ACC112 (cell line): ENCODE measurements around the gene CNTN1.

Experiments used
- H2AFZ ChIP-seq: fragments of 200-600 bp; sonication (generic); one replicate; pipeline ENCODE4 v1.6.0; 2017; ENCODE audit warnings: antibody characterized with exemption, low read length; ENCODE audit not compliant: unreplicated experiment
- H3K27ac ChIP-seq: fragments of 200-600 bp; sonication (generic); 2 replicates; pipeline ENCODE4 v1.5.1; 2014; ENCODE audit warnings: low read depth, mild to moderate bottlenecking, antibody characterized with exemption, low read length, moderate library complexity
- H3K27me3 ChIP-seq: fragments of 200-600 bp; sonication (generic); 2 replicates; pipeline ENCODE4 v1.6.1; 2014; ENCODE audit warnings: mild to moderate bottlenecking, antibody characterized with exemption, low read length, moderate library complexity, mixed read lengths; ENCODE audit not compliant: insufficient read depth
- H3K36me3 ChIP-seq: fragments of 200-600 bp; sonication (generic); 2 replicates; pipeline ENCODE4 v1.6.1; 2016; ENCODE audit warnings: mild to moderate bottlenecking, antibody characterized with exemption, low read length, moderate library complexity, mixed read lengths; ENCODE audit not compliant: insufficient read depth
- H3K4me1 ChIP-seq: fragments of 200-600 bp; sonication (generic); one replicate; pipeline ENCODE4 v1.6.1; 2016; ENCODE audit warnings: low read length, mixed read lengths; ENCODE audit not compliant: insufficient read depth, unreplicated experiment, control insufficient read depth
- H3K4me3 ChIP-seq: fragments of 200-600 bp; sonication (generic); 2 replicates; pipeline ENCODE4 v1.5.1; 2014; ENCODE audit warnings: mild to moderate bottlenecking, low read depth, low read length
- H3K79me2 ChIP-seq: fragments of 200-600 bp; sonication (generic); one replicate; pipeline ENCODE4 v1.6.0; 2016; ENCODE audit warnings: low read length; ENCODE audit not compliant: control insufficient read depth, unreplicated experiment, insufficient read depth

CNTN1 gene

GRCh38 chr12:40953076-40953475 lies 260.8 kb downstream of the CNTN1 start:
- no peak overlapping the region for H3K27ac ChIP-seq

DNA sequence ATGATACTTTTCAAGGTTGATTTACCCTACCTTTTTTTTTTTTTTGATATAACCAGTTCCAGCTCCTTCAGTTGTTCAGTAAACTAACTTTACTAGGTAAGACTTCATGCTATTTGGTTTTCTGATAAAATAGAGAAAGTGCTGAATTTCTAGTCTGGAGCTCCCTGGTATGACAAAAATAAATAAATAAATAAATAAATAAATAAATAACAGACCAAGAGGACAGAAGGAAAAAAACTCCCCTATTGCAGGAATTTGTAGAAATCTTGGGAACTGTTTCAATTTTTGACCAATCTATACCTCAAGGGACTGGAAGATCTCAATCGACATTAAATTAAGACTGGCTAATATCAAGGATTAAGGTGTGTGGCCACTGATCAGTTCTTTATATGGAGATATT lies 265.2 kb downstream of the CNTN1 start:
- Histone ChIP-seq H3K27ac (no peak overlapping the region), H3K4me3 (no peak overlapping the region), H3K4me1 (no peaks in the 10 kb centered on the region), H3K27me3 (no peaks in the 10 kb centered on the region; the same call in 1 of the 2 replicates), H3K36me3 (no peaks in the 10 kb centered on the region), H3K79me2 (no peaks in the 10 kb centered on the region), H2AFZ (no peak overlapping the region)

More at GRCh38 chr12:40953076-40953475, 260.8 kb downstream of the CNTN1 start:
- Histone ChIP-seq H2AFZ (no peak overlapping the region), H3K4me1 (no peaks in the 10 kb centered on the region), H3K79me2 (no peaks in the 10 kb centered on the region), H3K4me3 (no peak overlapping the region), H3K36me3 (no peaks in the 10 kb centered on the region), H3K27me3 (no peaks in the 10 kb centered on the region)

GRCh38 chr12:40959041-40959440 lies 266.8 kb downstream of the CNTN1 start:
- H2AFZ ChIP-seq = no peak overlapping the region
- no peaks in the 10 kb centered on the region for H3K79me2 ChIP-seq
- no peak overlapping the region for H3K27ac ChIP-seq
- H3K27me3 ChIP-seq = no peaks in the 10 kb centered on the region; the same call in 1 of the 2 replicates
- H3K36me3 ChIP-seq = no peaks in the 10 kb centered on the region
- H3K4me1 ChIP-seq = no peaks in the 10 kb centered on the region
- no peak overlapping the region for H3K4me3 ChIP-seq

- Histone ChIP-seq H3K4me1 (no peaks in the 10 kb centered on the region), H2AFZ (no peak overlapping the region), H3K36me3 (no peaks in the 10 kb centered on the region), H3K79me2 (no peaks in the 10 kb centered on the region), H3K27ac (no peak overlapping the region), H3K4me3 (no peak overlapping the region), H3K27me3 (no peaks in the 10 kb centered on the region; the same call in 1 of the 2 replicates)
These were observed 271.5 kb downstream of the CNTN1 start for GRCh38 chr12:40963751-40964150.

DNA sequence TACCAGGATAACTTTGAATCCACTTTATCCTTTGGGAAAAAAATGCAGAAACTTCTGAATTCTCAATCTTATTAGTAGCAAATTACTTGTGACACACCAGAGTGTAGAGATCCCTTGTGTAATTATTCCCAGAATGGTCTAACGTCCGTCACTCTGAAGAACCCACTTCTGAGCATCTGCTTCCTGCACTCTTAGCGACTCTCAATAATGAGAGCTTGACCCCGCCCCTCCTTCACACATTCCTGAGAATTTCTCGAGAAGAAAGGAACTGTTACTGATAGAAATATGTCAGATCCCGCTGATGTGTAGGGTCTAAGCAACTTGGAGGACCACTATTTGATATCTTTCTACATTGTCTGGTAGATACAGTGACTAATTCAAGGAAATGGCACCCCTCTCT lies 277.6 kb downstream of the CNTN1 start:
- H2AFZ ChIP-seq = no peak overlapping the region
- H3K79me2 ChIP-seq = no peaks in the 10 kb centered on the region
- H3K27me3 ChIP-seq = no peaks in the 10 kb centered on the region
- H3K27ac ChIP-seq = no peak overlapping the region
- no peak overlapping the region for H3K4me3 ChIP-seq
- H3K4me1 ChIP-seq = no peaks in the 10 kb centered on the region
- H3K36me3 ChIP-seq = no peaks in the 10 kb centered on the region

- Histone ChIP-seq H3K27me3 (no peaks in the 10 kb centered on the region), H2AFZ (no peak overlapping the region), H3K4me1 (no peaks in the 10 kb centered on the region), H3K36me3 (no peaks in the 10 kb centered on the region), H3K4me3 (no peak overlapping the region), H3K27ac (no peak overlapping the region), H3K79me2 (no peaks in the 10 kb centered on the region)
These were observed 278.2 kb downstream of the CNTN1 start for GRCh38 chr12:40970320-40970907.

DNA sequence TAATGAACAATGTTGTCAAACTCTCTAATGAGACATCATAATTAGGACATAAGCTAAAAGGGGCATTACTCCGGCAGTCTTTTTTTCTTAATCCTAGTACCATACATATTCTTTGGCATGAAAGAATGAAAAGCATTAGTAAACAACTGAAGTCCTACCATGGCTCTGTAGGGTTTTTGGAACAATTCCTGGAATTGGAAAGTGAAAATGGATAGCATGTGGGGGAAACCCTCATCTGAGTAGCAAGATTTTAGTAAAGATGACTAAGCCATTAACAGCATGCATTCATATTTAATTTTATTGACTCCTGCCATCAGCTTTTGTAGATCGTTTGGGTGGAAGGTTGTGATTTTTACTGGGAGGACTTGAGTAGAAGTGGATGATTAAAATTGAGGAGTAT lies 279.7 kb downstream of the CNTN1 start:
- H2AFZ ChIP-seq = no peak overlapping the region
- H3K36me3 ChIP-seq = no peaks in the 10 kb centered on the region
- no peaks in the 10 kb centered on the region for H3K27me3 ChIP-seq
- H3K79me2 ChIP-seq = no peaks in the 10 kb centered on the region
- no peaks in the 10 kb centered on the region for H3K4me1 ChIP-seq
- no peak overlapping the region for H3K4me3 ChIP-seq
- H3K27ac ChIP-seq = no peak overlapping the region

DNA sequence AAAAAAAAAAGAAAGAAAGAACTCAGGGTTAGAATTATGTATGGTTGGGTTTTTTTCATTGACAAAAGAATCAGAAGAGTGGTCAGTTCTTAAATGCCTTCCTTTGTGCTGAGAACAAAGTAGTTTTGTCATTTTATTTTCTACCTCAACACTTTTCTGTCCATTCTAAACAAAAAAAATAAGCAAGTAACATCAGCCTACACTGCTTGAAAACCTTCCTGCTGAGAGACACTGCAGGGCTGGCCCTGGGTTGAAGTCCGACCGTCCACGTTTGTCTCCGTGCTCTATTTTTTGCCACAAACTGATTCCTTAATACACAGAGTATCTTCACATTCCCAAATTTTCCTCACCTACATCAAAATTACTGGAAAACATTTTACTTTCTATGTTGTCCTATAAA lies 284.3 kb downstream of the CNTN1 start:
- H3K4me3 ChIP-seq = no peak overlapping the region
- H3K36me3 ChIP-seq = no peaks in the 10 kb centered on the region
- no peak overlapping the region for H2AFZ ChIP-seq
- H3K4me1 ChIP-seq = no peaks in the 10 kb centered on the region
- no peaks in the 10 kb centered on the region for H3K79me2 ChIP-seq
- no peaks in the 10 kb centered on the region for H3K27me3 ChIP-seq
- no peak overlapping the region for H3K27ac ChIP-seq

DNA sequence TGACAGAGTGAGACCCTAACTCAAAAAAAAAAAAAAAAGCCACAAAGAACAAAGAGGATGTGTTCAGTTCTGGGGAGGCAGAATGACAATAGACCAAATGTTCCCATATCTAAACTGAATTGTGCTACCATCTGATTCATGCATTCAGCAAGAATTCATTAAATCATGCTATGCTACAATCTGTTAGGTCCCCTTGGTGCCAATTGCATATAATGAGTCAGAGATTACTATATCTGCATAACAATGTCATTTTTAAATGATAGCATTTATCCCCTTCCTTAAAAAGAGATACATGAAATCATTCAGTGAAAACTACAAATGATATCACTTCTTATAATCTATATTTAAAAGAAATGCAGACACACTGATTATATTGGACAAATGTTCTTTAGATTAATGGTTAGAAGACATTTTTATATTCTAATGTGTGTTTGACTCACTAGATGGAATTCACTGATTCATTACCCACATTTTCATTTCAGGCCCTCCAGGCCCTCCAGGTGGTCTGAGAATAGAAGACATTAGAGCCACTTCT lies 288.3 kb downstream of the CNTN1 start:
- no peak overlapping the region for H2AFZ ChIP-seq
- H3K27ac ChIP-seq = no peak overlapping the region
- H3K27me3 ChIP-seq = no peaks in the 10 kb centered on the region
- H3K36me3 ChIP-seq = no peaks in the 10 kb centered on the region
- H3K79me2 ChIP-seq = no peaks in the 10 kb centered on the region
- H3K4me3 ChIP-seq = no peak overlapping the region
- no peaks in the 10 kb centered on the region for H3K4me1 ChIP-seq

DNA sequence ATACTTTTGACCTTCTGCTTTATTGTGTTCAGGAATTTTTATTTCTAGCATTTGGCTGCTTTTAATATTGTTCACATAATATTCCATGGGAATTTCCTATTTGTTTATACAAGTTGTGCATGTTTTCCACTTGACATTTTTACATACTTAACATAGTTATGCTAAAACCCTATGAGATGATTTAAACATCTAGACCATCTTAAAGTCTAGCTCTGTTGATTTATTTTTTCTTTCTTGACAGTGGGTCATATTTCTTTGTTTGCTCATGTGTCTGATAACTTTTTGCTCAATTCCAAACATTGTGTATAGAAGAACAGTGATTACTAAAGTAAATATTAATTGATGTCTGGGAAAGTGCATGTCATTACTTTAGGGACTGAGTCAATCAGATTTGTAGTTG lies 293.8 kb downstream of the CNTN1 start:
- Histone ChIP-seq H2AFZ (no peak overlapping the region), H3K36me3 (no peaks in the 10 kb centered on the region), H3K27me3 (no peaks in the 10 kb centered on the region), H3K4me3 (no peak overlapping the region), H3K4me1 (no peaks in the 10 kb centered on the region), H3K27ac (no peak overlapping the region), H3K79me2 (no peaks in the 10 kb centered on the region)

DNA sequence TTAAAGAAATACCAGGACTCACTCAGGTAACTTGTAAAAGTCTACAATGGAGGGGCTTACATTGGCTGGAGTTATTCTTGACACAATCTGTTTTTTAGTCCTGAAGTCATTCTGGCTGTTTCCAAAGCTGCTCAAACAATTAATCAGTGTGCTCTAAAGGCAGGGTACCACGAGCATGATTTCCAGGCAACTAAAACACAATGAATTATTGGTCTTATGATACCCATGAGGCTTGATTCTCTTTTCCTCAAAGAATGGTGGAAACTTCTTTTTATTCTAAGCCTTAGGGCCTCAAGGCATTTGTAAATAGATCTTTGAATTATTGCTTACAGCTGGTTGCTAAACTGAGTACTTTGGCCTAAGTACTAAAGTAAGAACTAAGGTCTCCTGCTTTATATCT lies 296.1 kb downstream of the CNTN1 start:
- no peaks in the 10 kb centered on the region for H3K36me3 ChIP-seq
- no peak overlapping the region for H3K4me3 ChIP-seq
- no peak overlapping the region for H3K27ac ChIP-seq
- no peaks in the 10 kb centered on the region for H3K79me2 ChIP-seq
- H2AFZ ChIP-seq = no peak overlapping the region
- no peaks in the 10 kb centered on the region for H3K27me3 ChIP-seq
- no peaks in the 10 kb centered on the region for H3K4me1 ChIP-seq
